Loucy (cell line): ENCODE results near the gene NBPF1.

Source experiments
- EZH2phosphoT487 ChIP-seq: fragments of 200-600 bp; IDR thresholded peaks from 2 replicates; pipeline ENCODE4 v1.6.1; 2018; ENCODE audit warnings: antibody characterized with exemption, mild to moderate bottlenecking, moderate library complexity, borderline replicate concordance
- TF ChIP-seq, protein P1 (sequence below): fragments of 200-600 bp; sonication (generic); conservative IDR thresholded peaks from 2 replicates; pipeline ENCODE4 v1.5.1; 2014; ENCODE audit warnings: mild to moderate bottlenecking, antibody characterized with exemption, low read length

DNA sequence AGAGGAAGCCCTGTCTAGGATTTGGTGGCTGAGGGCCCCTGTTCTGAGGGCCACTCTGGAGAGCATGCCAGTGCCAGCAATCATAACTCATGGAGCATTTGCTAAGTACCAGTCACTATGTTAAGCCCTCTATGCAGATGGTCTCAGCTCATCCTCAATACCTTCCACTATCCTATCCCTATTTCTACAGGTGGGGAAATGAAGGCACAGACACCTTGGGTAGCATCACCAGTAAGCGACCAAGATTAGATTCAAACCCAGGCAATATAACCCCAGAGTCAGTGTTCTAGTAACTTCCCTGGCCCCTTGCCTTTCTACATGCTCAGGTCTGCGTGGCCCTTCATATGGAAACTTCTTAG, 7.9 kb upstream of the NBPF1 start:
- TF ChIP-seq, protein P1, sequence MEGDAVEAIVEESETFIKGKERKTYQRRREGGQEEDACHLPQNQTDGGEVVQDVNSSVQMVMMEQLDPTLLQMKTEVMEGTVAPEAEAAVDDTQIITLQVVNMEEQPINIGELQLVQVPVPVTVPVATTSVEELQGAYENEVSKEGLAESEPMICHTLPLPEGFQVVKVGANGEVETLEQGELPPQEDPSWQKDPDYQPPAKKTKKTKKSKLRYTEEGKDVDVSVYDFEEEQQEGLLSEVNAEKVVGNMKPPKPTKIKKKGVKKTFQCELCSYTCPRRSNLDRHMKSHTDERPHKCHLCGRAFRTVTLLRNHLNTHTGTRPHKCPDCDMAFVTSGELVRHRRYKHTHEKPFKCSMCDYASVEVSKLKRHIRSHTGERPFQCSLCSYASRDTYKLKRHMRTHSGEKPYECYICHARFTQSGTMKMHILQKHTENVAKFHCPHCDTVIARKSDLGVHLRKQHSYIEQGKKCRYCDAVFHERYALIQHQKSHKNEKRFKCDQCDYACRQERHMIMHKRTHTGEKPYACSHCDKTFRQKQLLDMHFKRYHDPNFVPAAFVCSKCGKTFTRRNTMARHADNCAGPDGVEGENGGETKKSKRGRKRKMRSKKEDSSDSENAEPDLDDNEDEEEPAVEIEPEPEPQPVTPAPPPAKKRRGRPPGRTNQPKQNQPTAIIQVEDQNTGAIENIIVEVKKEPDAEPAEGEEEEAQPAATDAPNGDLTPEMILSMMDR: 0 out of 2 replicates have a peak, but pooled peaks have one; percentile 2
- no peak for TF ChIP-seq EZH2phosphoT487
